Limb (tissue), 2 donors: ENCODE data around the gene SIM1.

Experiments used
- DNase-seq, 2 donors: peaks; one replicate each; pipeline ENCODE4 v3.0.0-alpha.2; 2016; ENCODE audit errors: extremely low spot score in 2 of 2

Gene SIM1

GRCh38 chr6:100456908-100457235, 7.8 kb downstream of the SIM1 start:
- peak in 1 of 2 donors; percentile 49 for DNase-seq

- peak in 1 of 2 donors; percentile 61 for DNase-seq
Observed at GRCh38 chr6:100456141-100456907, 8.4 kb downstream of the SIM1 start.

- DNase-seq: peak in 1 of 2 donors; percentile 65
Observed at GRCh38 chr6:100455230-100456124, 9.2 kb downstream of the SIM1 start.

- DNase-seq: peak in 1 of 2 donors; percentile 32
Observed at GRCh38 chr6:100454551-100455229, 10.0 kb downstream of the SIM1 start.

- peak in 1 of 2 donors; percentile 57 for DNase-seq
Observed at GRCh38 chr6:100453701-100454521, 10.8 kb downstream of the SIM1 start.

GRCh38 chr6:100452998-100453397, 11.7 kb downstream of the SIM1 start:
- DNase-seq: no peak

- DNase-seq: no peak
Observed at GRCh38 chr6:100451577-100451976, 13.1 kb downstream of the SIM1 start.

GRCh38 chr6:100449239-100449691, 15.5 kb downstream of the SIM1 start:
- DNase-seq: no peak

GRCh38 chr6:100447900-100448748, 16.6 kb downstream of the SIM1 start:
- DNase-seq: no peak

- DNase-seq: peak in 1 of 2 donors; percentile 56
Observed at GRCh38 chr6:100447081-100447899, 17.4 kb downstream of the SIM1 start.

- peak in 1 of 2 donors; percentile 72 for DNase-seq
Observed at GRCh38 chr6:100446115-100447080, 18.3 kb downstream of the SIM1 start.

- no peak for DNase-seq
Observed at GRCh38 chr6:100445512-100445911, 19.2 kb downstream of the SIM1 start.

GRCh38 chr6:100440935-100441334, 23.8 kb downstream of the SIM1 start:
- no peak for DNase-seq

GRCh38 chr6:100435299-100435698, 29.4 kb downstream of the SIM1 start:
- DNase-seq: no peak

GRCh38 chr6:100433726-100434435, 30.8 kb downstream of the SIM1 start:
- DNase-seq: no peak

- DNase-seq: no peak
Observed at GRCh38 chr6:100432136-100432535, 32.6 kb downstream of the SIM1 start.

GRCh38 chr6:100430962-100431361, 33.8 kb downstream of the SIM1 start:
- DNase-seq: no peak
